Naive thymus-derived CD4-positive, alpha-beta T cell (primary cell): ENCODE data around the gene GNRH2. TPM values are rescaled to one million over a fixed set of nuclear protein-coding genes. Genes with fewer than 3 reads are reported as not detected.
A peak's percentile ranks its signal among the peaks of the same experiment; 100 is the strongest.
"Not testable (repeated sequence)": the region's sequence is repeated elsewhere in the genome, so short reads cannot be mapped to it uniquely, and the experiment has no call there.

Source experiments
- ATAC-seq: fragments of 150-1000 bp; cut with Tn5 transposase; 2 replicates; pipeline ENCODE4 v1.10.0; 2021; ENCODE audit warnings: mild to moderate bottlenecking, moderate library complexity
- CTCF ChIA-PET: fragments of 350-600 bp; sonication (Branson Sonifier 250); formaldehyde crosslinking; loops from one replicate; lab custom pipeline; 2021; ENCODE audit warnings: antibody characterized with exemption; lab: Charles Lee
- POLR2A ChIA-PET: fragments of 350-600 bp; sonication (Branson Sonifier 250); formaldehyde crosslinking; loops from one replicate; lab custom pipeline; 2021; ENCODE audit warnings: antibody characterized with exemption, inconsistent platforms; lab: Charles Lee
- DNase-seq, 9 donors: peaks; one replicate each; pipeline versions ENCODE4 v3.0.0 to v3.0.0-alpha.2; 2020 to 2022; ENCODE audit warnings: mixed read lengths in 1 of 9
- H3K27ac ChIP-seq: one replicate; pipeline ENCODE4 v1.7.0; 2013; ENCODE audit warnings: mild to moderate bottlenecking, low read depth, low read length, moderate library complexity
- H3K27me3 ChIP-seq, 2 donors: one replicate each; pipeline ENCODE4 v1.7.0; 2013; ENCODE audit warnings: low read length in 2 of 2, mild to moderate bottlenecking in 2 of 2, moderate library complexity in 2 of 2; ENCODE audit not compliant: control insufficient read depth in 2 of 2, insufficient read depth in 2 of 2
- H3K36me3 ChIP-seq, 3 experiments: 1 replicate in 2 of 3; 2 replicates in 1 of 3; pipeline ENCODE4 v1.7.0; 2013; ENCODE audit warnings: low read length in 3 of 3, mild to moderate bottlenecking in 3 of 3, moderate library complexity in 1 of 3; ENCODE audit not compliant: insufficient read depth in 3 of 3, control insufficient read depth in 2 of 3
- H3K4me1 ChIP-seq, 2 donors: one replicate each; pipeline ENCODE4 v1.7.0; 2013; ENCODE audit warnings: low read length in 2 of 2, mild to moderate bottlenecking in 2 of 2, moderate library complexity in 1 of 2; ENCODE audit not compliant: control insufficient read depth in 2 of 2, insufficient read depth in 2 of 2
- H3K4me3 ChIP-seq: 2 replicates; pipeline ENCODE4 v1.7.0; 2013; ENCODE audit warnings: mild to moderate bottlenecking, low read length
- H3K9me3 ChIP-seq, 3 experiments: 1 replicate in 2 of 3; 2 replicates in 1 of 3; pipeline ENCODE4 v1.7.0; 2013; ENCODE audit warnings: low read length in 3 of 3; ENCODE audit not compliant: control insufficient read depth in 2 of 3
- H3K27ac Mint-ChIP-seq, 9 donors: one replicate each; pipeline ENCODE4 v1.8.0; 2020 to 2022; ENCODE audit warnings: mixed read lengths in 9 of 9, mild to moderate bottlenecking in 8 of 9, moderate library complexity in 5 of 9, inconsistent platforms in 2 of 9
- H3K27me3 Mint-ChIP-seq, 5 donors: one replicate each; pipeline ENCODE4 v1.8.0; 2021 to 2022; ENCODE audit warnings: mixed read lengths in 5 of 5, mild to moderate bottlenecking in 1 of 5
- H3K36me3 Mint-ChIP-seq, 5 donors: one replicate each; pipeline ENCODE4 v1.8.0; 2020 to 2022; ENCODE audit warnings: mixed read lengths in 5 of 5, mild to moderate bottlenecking in 3 of 5, inconsistent platforms in 1 of 5
- H3K4me1 Mint-ChIP-seq, 7 donors: one replicate each; pipeline ENCODE4 v1.8.0; 2020 to 2022; ENCODE audit warnings: mixed read lengths in 7 of 7, mild to moderate bottlenecking in 3 of 7, inconsistent platforms in 1 of 7
- H3K4me3 Mint-ChIP-seq, 10 donors: one replicate each; pipeline ENCODE4 v1.8.0; 2020 to 2022; ENCODE audit warnings: mild to moderate bottlenecking in 10 of 10, mixed read lengths in 10 of 10, moderate library complexity in 6 of 10, inconsistent platforms in 2 of 10
- H3K9me3 Mint-ChIP-seq, 11 donors: one replicate each; pipeline ENCODE4 v1.8.0; 2020 to 2022; ENCODE audit warnings: mixed read lengths in 11 of 11, mild to moderate bottlenecking in 4 of 11, inconsistent platforms in 1 of 11, moderate library complexity in 1 of 11
- intact Hi-C, 2 donors: fragments of 100-400 bp; cut with micrococcal nuclease; formaldehyde crosslinking; loops; one replicate each; pipeline ENCODE4 v1.15.1; 2023
- polyA plus RNA-seq, 2 donors: library from polyadenylated mRNA; unstranded; fragments of 300-500 nt; fragmentation: Illumina TruSeq; gene quantifications; one replicate each; pipeline ENCODE4 v1.2.3, GENCODE V29; 2021
- total RNA-seq, 6 experiments: library from RNA in 5 of 6; stranded (reverse) in 5 of 6; gene quantifications; 1 replicate in 5 of 6; 2 replicates in 1 of 6; pipeline ENCODE4 v1.2.3 and lab custom pipeline; 2021 to 2026

GNRH2 gene
- total and polyA plus RNA-seq, 7 experiments from 2014 or later: 0.88 to 2.9 (median 1.4) TPM; not detected in 2

DNA sequence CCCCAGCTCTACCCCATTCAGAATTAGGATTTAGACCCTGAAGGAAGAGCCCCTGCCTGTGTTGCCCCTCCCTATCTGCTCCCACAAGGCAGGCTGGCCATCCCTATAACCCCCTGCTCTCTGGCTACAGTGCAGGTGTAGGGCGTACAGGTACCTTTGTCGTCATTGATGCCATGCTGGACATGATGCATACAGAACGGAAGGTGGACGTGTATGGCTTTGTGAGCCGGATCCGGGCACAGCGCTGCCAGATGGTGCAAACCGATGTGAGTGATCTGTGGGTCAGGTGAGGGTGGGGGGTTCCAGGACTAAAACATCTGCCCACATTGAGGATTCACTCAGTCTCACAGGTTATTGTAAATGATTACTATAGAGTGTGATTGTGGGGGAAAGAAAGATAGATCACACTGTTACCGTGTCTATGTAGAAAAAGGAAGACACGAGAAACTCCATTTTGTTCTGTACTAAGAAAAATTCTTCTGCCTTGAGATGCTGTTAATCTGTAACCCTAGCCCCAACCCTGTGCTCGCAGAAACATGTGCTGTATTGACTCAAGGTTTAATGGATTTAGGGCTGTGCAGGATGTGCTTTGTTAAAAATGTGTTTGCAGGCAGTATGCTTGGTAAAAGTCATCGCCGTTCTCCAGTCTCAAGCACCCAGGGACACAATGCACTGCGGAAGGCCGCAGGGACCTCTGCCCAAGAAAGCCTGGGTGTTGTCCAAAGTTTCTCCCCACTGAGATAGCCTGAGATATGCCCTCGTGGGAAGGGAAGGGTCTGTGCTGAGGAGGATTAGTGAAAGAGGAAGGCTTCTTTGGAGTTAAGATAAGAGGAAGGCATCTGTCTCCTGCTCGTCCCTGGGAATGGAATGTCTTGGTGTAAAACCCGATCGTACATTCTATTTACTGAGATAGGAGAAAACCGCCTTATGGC, 20.6 kb upstream of the GNRH2 start:
- H3K27me3 ChIP-seq, H3K4me3 ChIP-seq, CTCF ChIA-PET, H3K4me3 Mint-ChIP-seq, intact Hi-C loops, POLR2A ChIA-PET, H3K27ac ChIP-seq, H3K4me1 ChIP-seq, ATAC-seq, H3K9me3 ChIP-seq, DNase-seq, H3K27me3 Mint-ChIP-seq, H3K4me1 Mint-ChIP-seq, H3K9me3 Mint-ChIP-seq: not testable (repeated sequence)
- Mint-ChIP-seq H3K27ac (peak overlapping the region in 4 of 9 donors; percentile 13 to 83 (median 48)), H3K36me3 (peaks cover 15 to 57% (median 29%) of the 10 kb centered on the region in 5 donors)
- peaks cover 9 to 70% (median 10%) of the 10 kb centered on the region in 3 experiments for H3K36me3 ChIP-seq

DNA sequence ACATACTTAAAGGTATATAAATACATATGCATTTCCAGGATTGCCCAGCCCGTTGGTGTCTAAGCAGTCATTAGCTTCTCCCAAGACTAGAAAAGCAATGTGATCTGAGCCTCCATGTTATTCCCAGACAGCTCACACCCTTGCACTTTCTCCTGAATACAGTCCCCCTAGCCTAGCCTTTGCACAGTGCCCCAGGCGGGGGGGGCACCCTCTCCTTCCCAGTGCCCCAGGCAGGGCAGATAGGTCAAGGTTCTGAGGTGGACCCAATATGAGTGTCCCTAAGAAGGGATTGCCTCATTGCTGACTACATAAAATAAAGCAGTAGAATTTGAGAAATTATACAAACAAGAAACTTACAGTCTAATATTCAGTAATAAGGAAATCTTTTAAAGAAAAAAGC, 15.4 kb upstream of the GNRH2 start:
- ChIA-PET CTCF (no interaction called here), POLR2A (interaction anchor here (0.5 kb wide), 1 partner anchor 172 kb away, joined by 4 read pairs; no protein-coding TSS in a partner anchor)
- H3K4me1 Mint-ChIP-seq: peaks cover 0 to 3% (median 0%) of the 10 kb centered on the region in 7 donors
- intact Hi-C loops: no loop called here
- Histone ChIP-seq H3K27ac (no peak overlapping the region), H3K27me3 (no peaks in the 10 kb centered on the region), H3K4me3 (no peak overlapping the region), H3K4me1 (no peaks in the 10 kb centered on the region), H3K9me3 (no peaks in the 10 kb centered on the region), H3K36me3 (peaks cover 12 to 83% (median 15%) of the 10 kb centered on the region in 3 experiments)
- H3K36me3 Mint-ChIP-seq: peaks cover 15 to 44% (median 17%) of the 10 kb centered on the region in 5 donors
- peaks cover 0 to 1% (median 0%) of the 10 kb centered on the region in 11 donors for H3K9me3 Mint-ChIP-seq
- peak overlapping the region in 1 of 9 donors; percentile 6 for H3K27ac Mint-ChIP-seq
- H3K4me3 Mint-ChIP-seq: no peak overlapping the region
- H3K27me3 Mint-ChIP-seq: no peaks in the 10 kb centered on the region
- DNase-seq (no peak), ATAC-seq (no peak)

DNA sequence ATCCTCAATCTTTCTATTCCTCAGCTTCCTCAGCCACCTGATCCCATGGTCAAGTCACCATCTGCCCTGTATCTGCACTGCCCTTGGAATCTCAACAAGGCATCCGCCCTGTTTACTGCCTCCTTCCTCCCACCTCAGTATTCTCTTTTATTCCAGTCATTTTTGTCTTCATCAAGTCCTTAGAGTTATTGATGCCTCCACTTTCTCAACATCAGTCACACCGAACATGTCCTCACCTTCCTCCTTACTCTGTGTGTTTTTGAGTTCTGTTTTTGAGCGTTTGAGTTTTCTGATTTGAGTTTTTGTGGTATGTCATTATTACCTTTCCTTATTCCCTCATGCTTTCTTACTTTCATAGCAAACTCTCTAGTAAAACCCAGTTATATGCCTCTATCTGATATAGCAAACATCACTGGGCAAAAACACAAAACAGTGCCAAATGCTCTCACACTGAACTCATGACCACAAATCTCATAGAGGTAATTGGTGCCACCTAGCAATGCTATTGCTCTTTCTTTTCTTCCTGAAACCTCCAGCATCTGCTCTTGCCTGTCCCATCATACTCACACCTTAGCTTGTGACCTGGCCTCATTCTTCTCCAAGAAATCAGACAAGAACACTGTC, 11.8 kb upstream of the GNRH2 start:
- POLR2A ChIA-PET: no interaction called here

DNA sequence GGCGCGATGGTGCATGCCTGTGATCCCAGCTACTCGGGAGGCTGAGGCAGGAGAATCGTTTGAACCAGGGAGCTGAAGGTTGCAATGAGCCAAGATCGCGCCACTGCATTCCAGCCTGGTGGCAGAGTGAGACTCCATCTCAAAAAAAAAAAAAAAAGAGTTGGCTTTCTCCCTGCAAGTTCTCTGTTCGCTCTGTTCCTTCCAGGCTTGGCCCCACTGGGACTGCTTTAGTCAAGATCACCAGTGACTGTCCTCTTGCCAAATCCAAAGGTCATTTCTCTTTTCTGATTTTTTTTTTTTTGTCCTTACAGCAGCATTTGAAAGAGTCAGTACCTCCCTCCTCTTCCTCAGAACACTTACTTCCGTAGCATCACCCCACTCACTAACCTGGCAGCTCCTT, 10.8 kb upstream of the GNRH2 start:
- Histone ChIP-seq H3K36me3 (peaks cover 18 to 75% (median 30%) of the 10 kb centered on the region in 3 experiments), H3K4me3 (no peak overlapping the region), H3K27ac (no peak overlapping the region), H3K27me3 (no peaks in the 10 kb centered on the region), H3K9me3 (no peaks in the 10 kb centered on the region), H3K4me1 (no peaks in the 10 kb centered on the region)
- intact Hi-C loops: no loop called here
- no peaks in the 10 kb centered on the region for H3K27me3 Mint-ChIP-seq
- H3K4me1 Mint-ChIP-seq: peaks cover 0 to 6% (median 0%) of the 10 kb centered on the region in 7 donors
- H3K9me3 Mint-ChIP-seq: peaks cover 0 to 2% (median 0%) of the 10 kb centered on the region in 11 donors
- peaks cover 11 to 39% (median 16%) of the 10 kb centered on the region in 5 donors for H3K36me3 Mint-ChIP-seq
- ChIA-PET POLR2A (no interaction called here), CTCF (no interaction called here)
- H3K4me3 Mint-ChIP-seq: no peak overlapping the region
- DNase-seq (no peak), ATAC-seq (no peak)
- H3K27ac Mint-ChIP-seq: no peak overlapping the region

More for the DNA sequence above, 11.8 kb upstream of the GNRH2 start:
- Histone ChIP-seq H3K27me3 (no peaks in the 10 kb centered on the region), H3K4me3 (no peak overlapping the region), H3K36me3 (peaks cover 11 to 75% (median 27%) of the 10 kb centered on the region in 3 experiments), H3K27ac (no peak overlapping the region), H3K9me3 (no peaks in the 10 kb centered on the region), H3K4me1 (no peaks in the 10 kb centered on the region)
- H3K9me3 Mint-ChIP-seq: peaks cover 0 to 2% (median 0%) of the 10 kb centered on the region in 11 donors
- no peak overlapping the region for H3K27ac Mint-ChIP-seq
- no peak overlapping the region for H3K4me3 Mint-ChIP-seq
- ATAC-seq: no peak
- intact Hi-C loops: no loop called here
- H3K4me1 Mint-ChIP-seq: peaks cover 0 to 6% (median 0%) of the 10 kb centered on the region in 7 donors
- CTCF ChIA-PET: no interaction called here
- DNase-seq: no peak
- H3K27me3 Mint-ChIP-seq: no peaks in the 10 kb centered on the region
- H3K36me3 Mint-ChIP-seq: peaks cover 12 to 44% (median 23%) of the 10 kb centered on the region in 5 donors

DNA sequence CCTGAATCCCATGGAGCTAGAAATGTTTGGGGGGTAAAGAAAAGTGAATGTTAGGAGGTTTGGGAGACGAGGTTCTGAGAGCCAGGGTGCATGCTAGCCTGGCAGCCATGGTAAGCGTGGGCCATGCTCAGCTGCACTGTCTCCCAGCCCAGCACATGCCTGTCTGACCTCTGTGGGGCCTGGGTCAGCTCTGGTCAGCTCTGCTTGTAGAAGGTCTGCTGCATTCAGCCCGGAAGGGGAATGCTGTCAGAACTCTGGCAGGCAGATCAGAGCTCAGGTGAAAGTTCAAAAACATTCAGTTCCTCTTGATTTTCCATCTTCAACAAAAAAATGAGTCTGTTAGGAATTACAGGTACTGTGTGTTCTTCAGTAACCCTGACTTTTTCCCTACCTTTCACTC, 5.8 kb upstream of the GNRH2 start:
- Mint-ChIP-seq H3K9me3 (peaks cover 0 to 2% (median 0%) of the 10 kb centered on the region in 11 donors), H3K4me1 (peaks cover 0 to 15% (median 4%) of the 10 kb centered on the region in 7 donors), H3K36me3 (peaks cover 8 to 44% (median 14%) of the 10 kb centered on the region in 5 donors), H3K27me3 (no peaks in the 10 kb centered on the region), H3K4me3 (no peak overlapping the region), H3K27ac (no peak overlapping the region)
- no peak for DNase-seq
- no peaks in the 10 kb centered on the region for H3K27me3 ChIP-seq
- no peak overlapping the region for H3K4me3 ChIP-seq
- no peak overlapping the region for H3K27ac ChIP-seq
- intact Hi-C loops: no loop called here
- H3K36me3 ChIP-seq: peaks cover 21 to 65% (median 27%) of the 10 kb centered on the region in 3 experiments
- no peaks in the 10 kb centered on the region for H3K9me3 ChIP-seq
- CTCF ChIA-PET: interaction anchor here (1.2 kb wide), 1 partner anchor 17 kb away, joined by 3 read pairs; no protein-coding TSS in a partner anchor
- POLR2A ChIA-PET: no interaction called here
- no peak for ATAC-seq
- no peaks in the 10 kb centered on the region for H3K4me1 ChIP-seq

DNA sequence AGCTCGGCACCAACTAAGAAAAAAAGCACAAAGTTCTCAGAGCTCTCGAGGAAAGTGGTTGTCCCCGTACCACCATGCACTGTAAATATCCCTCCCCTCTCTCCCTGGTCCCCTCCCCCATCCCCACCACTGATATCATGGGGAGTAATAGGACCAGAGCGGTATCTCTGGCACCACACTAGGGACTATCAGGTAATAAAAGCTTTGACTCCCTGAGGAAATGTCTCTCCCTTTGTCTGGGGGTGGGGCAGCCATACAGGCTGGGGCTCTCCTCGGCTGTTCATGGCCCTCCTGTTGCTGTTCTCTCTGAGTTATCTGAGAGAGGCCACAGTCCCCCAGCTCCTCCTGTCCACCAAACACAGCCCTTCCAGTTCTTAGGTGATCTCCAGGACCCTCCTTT, 5.0 kb upstream of the GNRH2 start:
- DNase-seq (no peak), ATAC-seq (no peak)
- Mint-ChIP-seq H3K9me3 (peaks cover 0 to 2% (median 0%) of the 10 kb centered on the region in 11 donors), H3K36me3 (peaks cover 8 to 44% (median 14%) of the 10 kb centered on the region in 5 donors), H3K27ac (peak overlapping the region in 3 of 9 donors; percentile 61 to 74 (median 72)), H3K4me3 (no peak overlapping the region), H3K27me3 (no peaks in the 10 kb centered on the region), H3K4me1 (peaks cover 0 to 15% (median 4%) of the 10 kb centered on the region in 7 donors)
- Histone ChIP-seq H3K27me3 (no peaks in the 10 kb centered on the region), H3K4me3 (no peak overlapping the region), H3K36me3 (peaks cover 21 to 59% (median 27%) of the 10 kb centered on the region in 3 experiments), H3K4me1 (no peaks in the 10 kb centered on the region), H3K9me3 (no peaks in the 10 kb centered on the region), H3K27ac (no peak overlapping the region)
- CTCF ChIA-PET: interaction anchor here (1.2 kb wide), 1 partner anchor 16 kb away, joined by 3 read pairs; no protein-coding TSS in a partner anchor
- POLR2A ChIA-PET: no interaction called here
- intact Hi-C loops: no loop called here
